ENCODE results near the gene OTOGL.

Gene OTOGL

GRCh38 chr12:80381121-80381520 lies 281.8 kb downstream of the OTOGL start:
- DNase-seq, result no peak

- DNase-seq, result no peak
Measured at GRCh38 chr12:80382254-80382653, 282.9 kb downstream of the OTOGL start.

DNA sequence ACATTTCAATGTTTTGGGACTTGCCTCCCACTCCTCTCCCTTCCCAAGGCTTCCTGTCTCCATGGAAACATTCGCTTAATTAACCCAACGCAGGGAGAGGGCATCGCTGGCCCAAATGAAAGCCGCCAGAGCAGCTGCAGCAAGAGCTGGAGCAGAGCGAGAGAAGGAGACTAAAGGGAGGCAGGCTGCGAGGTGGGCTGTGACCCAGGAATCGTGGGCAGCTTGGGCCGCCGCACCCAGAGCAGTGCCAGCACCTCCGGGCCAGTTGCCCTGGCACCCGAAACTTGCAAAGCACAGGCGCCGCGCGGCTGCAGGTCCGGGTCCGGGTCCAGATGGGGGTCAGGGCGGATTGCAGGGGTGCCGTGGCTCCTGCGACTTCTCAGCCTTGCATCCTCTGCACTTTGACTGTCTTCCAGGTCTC lies 301.2 kb downstream of the OTOGL start:
- no peak for DNase-seq

DNA sequence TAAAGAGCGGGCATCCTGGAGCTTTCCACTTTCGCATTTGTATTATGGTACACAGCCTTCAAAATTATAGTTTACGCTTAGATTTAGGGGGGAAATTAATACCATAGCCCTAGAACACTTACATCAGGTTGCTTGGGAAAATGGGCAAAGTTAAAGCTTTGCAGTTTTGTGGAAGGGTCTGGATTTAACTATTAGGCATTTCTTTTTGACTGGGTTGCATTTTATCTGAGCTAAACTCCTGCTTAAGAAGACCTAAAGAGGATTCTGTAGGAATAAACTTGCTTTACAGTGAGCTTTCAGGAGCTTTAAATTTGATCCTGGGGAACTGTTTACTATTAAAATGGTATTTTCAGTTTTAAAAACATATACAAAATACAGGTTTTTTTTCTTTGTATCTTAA lies 301.9 kb downstream of the OTOGL start:
- DNase-seq, result no peak

GRCh38 chr12:80404629-80405028 lies 305.3 kb downstream of the OTOGL start:
- DNase-seq, result no peak

DNA sequence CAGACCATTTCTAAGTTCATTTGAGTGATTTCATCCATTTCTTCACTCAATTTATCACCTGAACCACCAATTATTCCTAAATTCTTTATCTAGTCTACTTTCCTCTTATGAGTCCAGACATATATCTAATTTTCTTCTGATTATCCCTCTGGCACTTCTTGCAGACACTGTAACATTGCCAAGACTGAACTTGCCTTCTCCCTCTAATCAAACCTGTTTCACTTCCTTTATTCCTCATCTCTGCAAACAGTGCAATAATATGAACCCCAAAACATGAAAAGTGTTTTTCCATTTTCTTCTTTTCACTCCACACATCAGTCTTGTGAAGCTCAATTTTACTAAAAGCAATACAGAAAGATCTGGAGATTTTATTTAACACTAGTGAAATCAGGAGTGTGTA lies 306.9 kb downstream of the OTOGL start:
- DNase-seq, result no peak

DNA sequence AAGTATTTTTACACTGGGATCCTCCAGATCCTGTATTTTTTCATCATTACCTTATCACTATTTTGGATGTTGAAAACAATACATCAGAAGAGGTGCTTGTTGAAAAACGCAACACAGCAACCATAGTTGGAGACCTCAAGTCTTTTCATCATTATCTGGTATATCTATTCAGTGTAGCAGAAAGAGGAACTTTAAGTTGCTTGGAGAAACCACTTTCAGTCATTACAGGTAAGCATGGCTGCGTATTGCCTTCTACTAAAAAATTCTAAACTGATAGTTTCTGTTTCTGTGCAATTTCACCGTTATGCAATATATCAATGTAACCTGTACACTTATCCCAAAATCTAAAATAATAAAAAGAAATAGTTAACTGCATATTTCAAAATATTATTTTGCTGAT lies 312.4 kb downstream of the OTOGL start:
- DNase-seq, result no peak

DNA sequence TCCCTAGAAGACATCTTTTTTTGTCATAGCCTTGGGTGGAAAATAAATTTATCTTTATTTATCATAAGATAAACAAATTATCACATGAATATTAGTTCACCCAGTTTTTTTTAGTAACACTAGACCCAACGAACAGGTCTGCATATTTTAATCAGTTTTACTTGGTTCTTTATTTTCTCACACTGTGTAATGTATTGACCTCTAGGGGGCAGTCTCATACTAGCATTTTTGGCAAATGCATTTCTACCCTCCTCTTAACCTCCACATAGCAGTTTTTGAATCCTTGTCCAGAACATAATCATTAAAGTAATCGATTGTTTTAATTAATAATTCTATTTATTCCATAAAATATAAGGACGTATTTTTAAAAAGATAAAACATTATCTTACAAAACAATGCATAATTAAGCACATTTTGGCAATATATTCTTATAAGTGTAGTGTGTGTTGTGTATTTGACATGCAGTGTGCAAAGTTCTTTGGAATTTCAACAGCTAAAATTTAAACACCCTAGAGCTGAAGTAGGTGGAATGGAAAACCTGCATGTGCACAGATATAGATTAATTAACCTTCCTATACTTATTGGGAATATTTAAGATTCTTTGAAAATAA lies 313.1 kb downstream of the OTOGL start:
- DNase-seq, result peak; percentile 86

DNA sequence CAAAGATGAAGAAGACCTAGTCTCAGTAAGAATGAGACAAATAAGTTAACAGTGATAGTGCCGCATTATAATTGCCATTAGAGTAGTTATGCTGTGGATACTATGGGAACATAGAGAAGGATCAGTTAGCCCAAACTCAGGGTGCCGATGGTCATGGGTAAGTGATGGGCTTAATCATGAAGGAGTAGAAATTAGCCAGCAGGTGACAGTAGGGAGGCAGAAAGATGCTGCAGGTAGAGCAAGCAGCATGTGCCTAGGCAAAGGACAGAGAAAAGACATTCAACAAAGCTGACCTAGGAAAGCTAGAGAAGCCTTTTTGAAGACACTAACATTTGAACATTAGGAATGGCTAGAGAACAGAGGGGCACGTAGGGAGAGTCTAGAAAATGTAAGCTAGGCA lies 314.1 kb downstream of the OTOGL start:
- peak; percentile 54 for DNase-seq

DNA sequence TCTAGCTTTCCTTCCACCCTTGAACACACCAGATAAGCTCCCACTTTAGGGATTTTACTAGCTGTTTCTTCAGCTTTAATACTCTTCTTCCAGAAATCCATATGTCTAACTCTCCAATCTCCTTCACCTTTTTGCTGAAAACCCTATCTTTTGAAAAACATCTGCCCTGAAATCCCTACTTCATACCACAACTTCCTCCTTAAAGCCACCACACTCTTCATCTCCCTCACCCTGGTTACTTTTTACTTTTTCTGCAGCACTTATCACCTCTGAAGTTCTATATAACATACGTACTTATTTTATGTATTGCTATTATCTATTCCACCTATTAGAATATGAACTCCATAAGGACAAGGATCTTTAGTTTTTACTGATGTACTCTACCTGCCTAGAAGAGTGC lies 316.1 kb downstream of the OTOGL start:
- no peak for DNase-seq

- no peak for DNase-seq
Measured at GRCh38 chr12:80419644-80420043, 320.3 kb downstream of the OTOGL start.

DNA sequence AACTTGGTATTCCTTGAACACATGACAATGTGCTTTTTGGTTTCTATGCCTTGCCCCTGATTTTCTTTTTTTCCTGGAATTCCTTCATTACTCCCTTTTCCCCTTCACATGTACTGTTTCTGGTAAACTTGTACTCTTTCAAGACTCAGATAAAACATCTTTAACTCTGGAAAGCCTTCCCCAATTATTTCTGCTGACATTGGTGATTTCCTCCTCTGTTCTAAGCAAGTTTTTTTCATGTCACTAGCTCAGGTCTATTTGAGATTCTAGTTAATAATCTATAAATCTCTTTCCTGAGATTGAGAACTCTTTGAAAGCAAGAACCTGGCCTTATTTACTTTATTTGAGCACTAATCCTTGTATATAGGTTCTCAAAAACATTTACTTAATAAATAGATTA lies 320.7 kb downstream of the OTOGL start:
- no peak for DNase-seq

DNA sequence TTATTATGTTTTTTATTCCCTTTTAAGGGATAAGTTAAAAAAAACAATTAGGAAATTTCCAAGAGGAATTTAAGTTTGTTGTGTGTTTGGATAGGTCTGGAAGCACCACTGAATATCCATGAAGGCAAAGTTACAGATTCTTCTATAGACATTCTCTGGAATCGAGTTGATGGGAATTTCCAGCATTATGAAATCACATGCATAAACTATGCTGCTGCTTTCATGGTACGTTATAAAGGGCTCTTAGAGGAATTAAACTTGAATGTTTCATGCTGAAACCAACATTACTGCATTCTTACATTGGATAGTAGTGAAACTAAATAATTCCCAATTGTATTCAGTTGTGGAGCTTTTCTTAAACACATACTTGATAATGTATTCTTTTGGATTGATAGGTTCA lies 323.2 kb downstream of the OTOGL start:
- DNase-seq, result no peak
